Type B pancreatic cell (in vitro differentiated cells): ENCODE data around the gene TAF3. TPM values are rescaled to one million over a fixed set of nuclear protein-coding genes. Genes with fewer than 3 reads are reported as not detected.

ENCODE experiments used
- DNase-seq: peaks from one replicate; pipeline ENCODE4 v3.0.0; 2021; ENCODE audit warnings: mixed read lengths; ENCODE audit not compliant: unreplicated experiment; ENCODE audit errors: extremely low spot score
- H3K27ac Mint-ChIP-seq: 2 replicates; pipeline ENCODE4 v1.8.0; 2021; ENCODE audit warnings: mild to moderate bottlenecking, mixed read lengths
- H3K27me3 Mint-ChIP-seq: 2 replicates; pipeline ENCODE4 v1.8.0; 2021; ENCODE audit warnings: mixed read lengths
- H3K36me3 Mint-ChIP-seq: 2 replicates; pipeline ENCODE4 v1.8.0; 2021; ENCODE audit warnings: mixed read lengths
- H3K4me1 Mint-ChIP-seq: one replicate; pipeline ENCODE4 v1.8.0; 2021; ENCODE audit warnings: mixed read lengths; ENCODE audit not compliant: unreplicated experiment
- H3K4me3 Mint-ChIP-seq: 2 replicates; pipeline ENCODE4 v1.8.0; 2021; ENCODE audit warnings: mild to moderate bottlenecking, mixed read lengths
- H3K9me3 Mint-ChIP-seq: 2 replicates; pipeline ENCODE4 v1.8.0; 2021; ENCODE audit warnings: mixed read lengths
- CTCF ChIP-seq: fragments of 200-600 bp; sonication (generic); conservative IDR thresholded peaks from 2 replicates; pipeline ENCODE4 v1.5.0; 2021; ENCODE audit warnings: antibody characterized with exemption, mild to moderate bottlenecking
- total RNA-seq: library from RNA; stranded (reverse); gene quantifications from 2 replicates; pipeline ENCODE4 v1.2.1, GENCODE V29; 2021; ENCODE audit warnings: low replicate concordance

Gene TAF3
- total RNA-seq, 1 donor from 2014 or later = 9.9 TPM

GRCh38 chr10:7945034-7945433 is 126.7 kb downstream of the TAF3 start:
- no peaks in the 10 kb centered on the region for H3K9me3 Mint-ChIP-seq
- DNase-seq = no peak
- H3K27me3 Mint-ChIP-seq = no peaks in the 10 kb centered on the region
- H3K4me1 Mint-ChIP-seq = peaks cover 15% of the 10 kb centered on the region
- peaks cover 8% of the 10 kb centered on the region for H3K36me3 Mint-ChIP-seq
- TF ChIP-seq CTCF = no peak
- H3K4me3 Mint-ChIP-seq = no peak overlapping the region
- no peak overlapping the region for H3K27ac Mint-ChIP-seq

GRCh38 chr10:7945469-7946187 is 127.3 kb downstream of the TAF3 start:
- Mint-ChIP-seq H3K4me3 (no peak overlapping the region), H3K4me1 (peaks cover 15% of the 10 kb centered on the region), H3K9me3 (no peaks in the 10 kb centered on the region), H3K36me3 (peaks cover 8% of the 10 kb centered on the region), H3K27me3 (no peaks in the 10 kb centered on the region), H3K27ac (no peak overlapping the region)
- DNase-seq = no peak
- TF ChIP-seq CTCF = no peak

GRCh38 chr10:7948371-7949000 is 130.2 kb downstream of the TAF3 start:
- H3K4me3 Mint-ChIP-seq = no peak overlapping the region
- TF ChIP-seq CTCF = no peak
- no peak for DNase-seq
- H3K27me3 Mint-ChIP-seq = no peaks in the 10 kb centered on the region
- peaks cover 4% of the 10 kb centered on the region for H3K36me3 Mint-ChIP-seq
- peaks cover 15% of the 10 kb centered on the region for H3K4me1 Mint-ChIP-seq
- H3K27ac Mint-ChIP-seq = no peak overlapping the region
- no peaks in the 10 kb centered on the region for H3K9me3 Mint-ChIP-seq

- TF ChIP-seq CTCF = no peak
- H3K36me3 Mint-ChIP-seq = peaks cover under 1% of the 10 kb centered on the region
- H3K4me1 Mint-ChIP-seq = peaks cover 6% of the 10 kb centered on the region
- H3K4me3 Mint-ChIP-seq = no peak overlapping the region
- H3K27ac Mint-ChIP-seq = no peak overlapping the region
- no peaks in the 10 kb centered on the region for H3K27me3 Mint-ChIP-seq
- H3K9me3 Mint-ChIP-seq = no peaks in the 10 kb centered on the region
- no peak for DNase-seq
Measured at GRCh38 chr10:7950981-7951847, 132.9 kb downstream of the TAF3 start.

GRCh38 chr10:7952266-7952665 is 134.0 kb downstream of the TAF3 start:
- DNase-seq = no peak
- H3K9me3 Mint-ChIP-seq = no peaks in the 10 kb centered on the region
- H3K27me3 Mint-ChIP-seq = no peaks in the 10 kb centered on the region
- no peak overlapping the region for H3K4me3 Mint-ChIP-seq
- TF ChIP-seq CTCF = no peak
- H3K36me3 Mint-ChIP-seq = no peaks in the 10 kb centered on the region
- no peak overlapping the region for H3K27ac Mint-ChIP-seq
- peaks cover 5% of the 10 kb centered on the region for H3K4me1 Mint-ChIP-seq
